Bronchial epithelial cell (primary cell): ENCODE results near the gene ABHD4. TPM values are rescaled to one million over a fixed set of nuclear protein-coding genes. Genes with fewer than 3 reads are reported as not detected.
"Not testable (repeated sequence)": the region's sequence is repeated elsewhere in the genome, so short reads cannot be mapped to it uniquely, and the experiment has no call there.

Experiments
- DNase-seq: peaks from one replicate; pipeline ENCODE4 v3.0.0-alpha.2; 2010; ENCODE audit warnings: low read depth
- FAIRE-seq: peaks from 2 replicates; lab custom pipeline; 2011; peaks lifted over from hg19 to GRCh38; lab: Jason Lieb, UNC
- H3K27me3 ChIP-seq: 2 replicates; pipeline ENCODE4 v1.5.1; 2011; ENCODE audit warnings: low read length; ENCODE audit not compliant: control insufficient read depth, insufficient read depth
- H3K36me3 ChIP-seq: 2 replicates; pipeline ENCODE4 v1.5.1; 2011; ENCODE audit warnings: low read length; ENCODE audit not compliant: control insufficient read depth, insufficient read depth
- H3K4me3 ChIP-seq: 2 replicates; pipeline ENCODE4 v1.5.1; 2011; ENCODE audit warnings: mild to moderate bottlenecking, low read depth, low read length, control low read depth
- CTCF ChIP-seq: IDR thresholded peaks from 2 replicates; pipeline ENCODE4 v1.5.1; 2011; ENCODE audit warnings: mild to moderate bottlenecking, moderate library complexity, low read length, control low read depth, inconsistent platforms; ENCODE audit not compliant: insufficient read depth, severe bottlenecking
- total RNA-seq: library from RNA; depleted of rRNA; stranded (reverse); fragments of >200 nt; gene quantifications from 2 replicates; pipeline ENCODE4 v1.2.1, GENCODE V29; 2014

Gene ABHD4
- total RNA-seq, 1 donor from 2014 or later, result 5.3 TPM

GRCh38 chr14:22552827-22553076 is 45.3 kb upstream of the ABHD4 start:
- Histone ChIP-seq H3K4me3 (no peak overlapping the region), H3K27me3 (no peaks in the 10 kb centered on the region), H3K36me3 (no peaks in the 10 kb centered on the region)
- TF ChIP-seq CTCF, result no peak
- FAIRE-seq, result no peak
- DNase-seq, result no peak

- FAIRE-seq (no peak), DNase-seq (no peak)
- no peaks in the 10 kb centered on the region for H3K36me3 ChIP-seq
- no peak for TF ChIP-seq CTCF
- no peaks in the 10 kb centered on the region for H3K27me3 ChIP-seq
- no peak overlapping the region for H3K4me3 ChIP-seq
These were observed 44.7 kb upstream of the ABHD4 start for GRCh38 chr14:22553445-22553844.

GRCh38 chr14:22553861-22554497 is 44.1 kb upstream of the ABHD4 start:
- H3K27me3 ChIP-seq, DNase-seq, H3K4me3 ChIP-seq, H3K36me3 ChIP-seq, FAIRE-seq: not testable (repeated sequence)

GRCh38 chr14:22554498-22555383 is 43.4 kb upstream of the ABHD4 start:
- Histone ChIP-seq H3K36me3 (no peaks in the 10 kb centered on the region), H3K27me3 (no peaks in the 10 kb centered on the region), H3K4me3 (no peak overlapping the region)
- FAIRE-seq, result no peak
- DNase-seq, result no peak
- TF ChIP-seq CTCF, result no peak

GRCh38 chr14:22555384-22556011 is 42.6 kb upstream of the ABHD4 start:
- no peaks in the 10 kb centered on the region for H3K36me3 ChIP-seq
- DNase-seq (peak; percentile 79), FAIRE-seq (no peak)
- no peaks in the 10 kb centered on the region for H3K27me3 ChIP-seq
- no peak for TF ChIP-seq CTCF
- no peak overlapping the region for H3K4me3 ChIP-seq
